ENCODE measurements around the gene TEAD4. TPM values are rescaled to one million over a fixed set of nuclear protein-coding genes. Genes with fewer than 3 reads are reported as not detected.

TEAD4 gene
- total RNA-seq, 1 donor from 2014 or later = 4.2 TPM

DNA sequence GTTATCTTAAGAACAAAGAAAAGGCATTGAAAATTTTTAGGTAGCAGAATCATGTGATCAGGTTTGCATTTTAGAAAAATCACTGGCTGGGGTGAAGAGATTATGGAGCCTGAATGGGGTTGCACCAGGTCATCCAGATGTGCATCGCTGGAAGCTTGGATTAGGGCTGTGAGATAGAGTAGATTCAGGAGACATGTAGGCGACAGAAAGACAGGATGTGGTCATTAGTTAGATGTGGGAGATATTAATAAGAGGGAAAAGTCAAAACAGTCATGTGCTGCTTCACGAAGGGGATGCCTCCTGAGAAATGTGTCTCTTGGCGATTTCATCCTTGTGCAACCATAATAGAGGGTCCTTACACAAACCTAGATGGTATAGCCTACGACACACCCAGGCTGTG is 25.1 kb downstream of the TEAD4 start:
- Histone ChIP-seq H3K4me3 (ENCODE audit: low read depth, low read length) (no peak overlapping the region), H3K36me3 (ENCODE audit: control insufficient read depth, insufficient read depth, low read length) (peaks cover 1% of the 10 kb centered on the region), H3K27me3 (ENCODE audit: control insufficient read depth, insufficient read depth, low read length) (no peaks in the 10 kb centered on the region)
- DNase-seq (ENCODE audit: low read depth) (no peak), FAIRE-seq (no peak)
- TF ChIP-seq, protein P1, sequence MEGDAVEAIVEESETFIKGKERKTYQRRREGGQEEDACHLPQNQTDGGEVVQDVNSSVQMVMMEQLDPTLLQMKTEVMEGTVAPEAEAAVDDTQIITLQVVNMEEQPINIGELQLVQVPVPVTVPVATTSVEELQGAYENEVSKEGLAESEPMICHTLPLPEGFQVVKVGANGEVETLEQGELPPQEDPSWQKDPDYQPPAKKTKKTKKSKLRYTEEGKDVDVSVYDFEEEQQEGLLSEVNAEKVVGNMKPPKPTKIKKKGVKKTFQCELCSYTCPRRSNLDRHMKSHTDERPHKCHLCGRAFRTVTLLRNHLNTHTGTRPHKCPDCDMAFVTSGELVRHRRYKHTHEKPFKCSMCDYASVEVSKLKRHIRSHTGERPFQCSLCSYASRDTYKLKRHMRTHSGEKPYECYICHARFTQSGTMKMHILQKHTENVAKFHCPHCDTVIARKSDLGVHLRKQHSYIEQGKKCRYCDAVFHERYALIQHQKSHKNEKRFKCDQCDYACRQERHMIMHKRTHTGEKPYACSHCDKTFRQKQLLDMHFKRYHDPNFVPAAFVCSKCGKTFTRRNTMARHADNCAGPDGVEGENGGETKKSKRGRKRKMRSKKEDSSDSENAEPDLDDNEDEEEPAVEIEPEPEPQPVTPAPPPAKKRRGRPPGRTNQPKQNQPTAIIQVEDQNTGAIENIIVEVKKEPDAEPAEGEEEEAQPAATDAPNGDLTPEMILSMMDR (IDR thresholded peaks at IDR 0.05; ENCODE audit: insufficient read depth, low read length, severe bottlenecking) = no peak

- DNase-seq (ENCODE audit: low read depth) (peak; percentile 13), FAIRE-seq (no peak)
- TF ChIP-seq, protein P1 (IDR thresholded peaks at IDR 0.05; ENCODE audit: insufficient read depth, low read length, severe bottlenecking) = no peak
- H3K4me3 ChIP-seq (ENCODE audit: low read depth, low read length) = no peak overlapping the region
- peaks cover 1% of the 10 kb centered on the region for H3K36me3 ChIP-seq (ENCODE audit: control insufficient read depth, insufficient read depth, low read length)
- no peaks in the 10 kb centered on the region for H3K27me3 ChIP-seq (ENCODE audit: control insufficient read depth, insufficient read depth, low read length)
Measured at GRCh38 chr12:2984698-2985097, 25.5 kb downstream of the TEAD4 start.

- H3K4me3 ChIP-seq (ENCODE audit: low read depth, low read length) = no peak overlapping the region
- TF ChIP-seq, protein P1 (IDR thresholded peaks at IDR 0.05; ENCODE audit: insufficient read depth, low read length, severe bottlenecking) = no peak
- no peak for DNase-seq (ENCODE audit: low read depth)
- no peaks in the 10 kb centered on the region for H3K27me3 ChIP-seq (ENCODE audit: control insufficient read depth, insufficient read depth, low read length)
- FAIRE-seq = no peak
- H3K36me3 ChIP-seq (ENCODE audit: control insufficient read depth, insufficient read depth, low read length) = no peaks in the 10 kb centered on the region
Measured at GRCh38 chr12:2986876-2987275, 27.7 kb downstream of the TEAD4 start.

- TF ChIP-seq, protein P1 (IDR thresholded peaks at IDR 0.05; ENCODE audit: insufficient read depth, low read length, severe bottlenecking) = no peak
- no peak overlapping the region for H3K4me3 ChIP-seq (ENCODE audit: low read depth, low read length)
- no peaks in the 10 kb centered on the region for H3K27me3 ChIP-seq (ENCODE audit: control insufficient read depth, insufficient read depth, low read length)
- DNase-seq (ENCODE audit: low read depth) = no peak
- no peak for FAIRE-seq
- H3K36me3 ChIP-seq (ENCODE audit: control insufficient read depth, insufficient read depth, low read length) = no peaks in the 10 kb centered on the region
Measured at GRCh38 chr12:2988494-2988893, 29.3 kb downstream of the TEAD4 start.

GRCh38 chr12:2992724-2993123 is 33.5 kb downstream of the TEAD4 start:
- Histone ChIP-seq H3K27me3 (ENCODE audit: control insufficient read depth, insufficient read depth, low read length) (no peaks in the 10 kb centered on the region), H3K36me3 (ENCODE audit: control insufficient read depth, insufficient read depth, low read length) (no peaks in the 10 kb centered on the region), H3K4me3 (ENCODE audit: low read depth, low read length) (no peak overlapping the region)
- DNase-seq (ENCODE audit: low read depth) (no peak), FAIRE-seq (no peak)
- TF ChIP-seq, protein P1 (IDR thresholded peaks at IDR 0.05; ENCODE audit: insufficient read depth, low read length, severe bottlenecking) = no peak

DNA sequence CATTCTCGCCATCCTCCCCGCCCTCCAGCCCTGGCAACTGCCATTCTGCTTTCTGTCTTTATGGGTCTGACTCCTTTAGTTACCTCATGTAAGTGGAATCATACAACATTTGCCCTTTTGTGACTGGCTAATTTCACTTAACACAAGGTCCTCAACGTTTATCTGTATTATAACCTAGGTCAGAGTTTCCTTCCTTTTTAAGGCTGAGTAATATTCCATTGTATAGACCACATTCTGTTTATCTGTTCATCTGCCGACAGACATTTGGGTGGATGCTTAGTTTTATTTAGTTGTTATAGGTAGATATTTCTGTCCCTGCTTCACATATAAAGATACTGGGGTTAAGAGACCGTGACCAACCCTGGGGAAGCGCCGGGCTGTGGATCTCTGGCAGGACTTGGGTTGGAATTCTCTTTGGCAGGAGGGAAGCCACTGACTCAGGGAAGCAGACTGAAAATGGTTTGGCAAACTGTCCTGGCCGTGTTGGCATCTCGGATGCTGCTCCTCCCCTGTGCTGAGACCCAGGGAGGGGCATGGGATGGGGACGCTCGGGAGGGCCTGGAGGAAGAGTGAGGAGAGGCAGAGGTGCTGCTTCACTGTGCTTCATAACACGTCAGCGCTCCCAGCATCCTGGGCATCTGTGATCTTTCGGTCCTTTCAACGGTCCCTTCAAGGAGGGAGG is 38.9 kb downstream of the TEAD4 start:
- Histone ChIP-seq H3K4me3 (ENCODE audit: low read depth, low read length) (no peak overlapping the region), H3K27me3 (ENCODE audit: control insufficient read depth, insufficient read depth, low read length) (no peaks in the 10 kb centered on the region), H3K36me3 (ENCODE audit: control insufficient read depth, insufficient read depth, low read length) (no peaks in the 10 kb centered on the region)
- TF ChIP-seq, protein P1 (IDR thresholded peaks at IDR 0.05; ENCODE audit: insufficient read depth, low read length, severe bottlenecking) = no peak
- FAIRE-seq (peak; percentile 18), DNase-seq (ENCODE audit: low read depth) (no peak)

Data from bronchial epithelial cell (primary cell).